IPS DF 19.7 (cell line): ENCODE results near the gene TRAF4.
"Not testable (repeated sequence)": the region's sequence is repeated elsewhere in the genome, so short reads cannot be mapped to it uniquely, and the experiment has no call there.

ENCODE experiments used
- DNase-seq: peaks from one replicate; pipeline ENCODE4 v3.0.0-alpha.2; 2013; ENCODE audit warnings: low read depth, low spot score

TRAF4 gene

DNA sequence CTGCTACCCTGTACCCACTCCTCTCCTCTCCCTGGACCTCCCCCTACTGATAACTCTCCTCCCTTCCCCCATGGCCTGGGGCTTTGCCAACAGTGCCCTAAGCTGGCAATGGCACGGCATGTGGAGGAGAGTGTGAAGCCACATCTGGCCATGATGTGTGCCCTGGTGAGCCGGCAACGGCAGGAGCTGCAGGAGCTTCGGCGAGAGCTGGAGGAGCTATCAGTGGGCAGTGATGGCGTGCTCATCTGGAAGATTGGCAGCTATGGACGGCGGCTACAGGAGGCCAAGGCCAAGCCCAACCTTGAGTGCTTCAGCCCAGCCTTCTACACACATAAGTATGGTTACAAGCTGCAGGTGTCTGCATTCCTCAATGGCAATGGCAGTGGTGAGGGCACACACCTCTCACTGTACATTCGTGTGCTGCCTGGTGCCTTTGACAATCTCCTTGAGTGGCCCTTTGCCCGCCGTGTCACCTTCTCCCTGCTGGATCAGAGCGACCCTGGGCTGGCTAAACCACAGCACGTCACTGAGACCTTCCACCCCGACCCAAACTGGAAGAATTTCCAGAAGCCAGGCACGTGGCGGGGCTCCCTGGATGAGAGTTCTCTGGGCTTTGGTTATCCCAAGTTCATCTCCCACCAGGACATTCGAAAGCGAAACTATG, 5.2 kb downstream of the TRAF4 start:
- DNase-seq: no peak

DNA sequence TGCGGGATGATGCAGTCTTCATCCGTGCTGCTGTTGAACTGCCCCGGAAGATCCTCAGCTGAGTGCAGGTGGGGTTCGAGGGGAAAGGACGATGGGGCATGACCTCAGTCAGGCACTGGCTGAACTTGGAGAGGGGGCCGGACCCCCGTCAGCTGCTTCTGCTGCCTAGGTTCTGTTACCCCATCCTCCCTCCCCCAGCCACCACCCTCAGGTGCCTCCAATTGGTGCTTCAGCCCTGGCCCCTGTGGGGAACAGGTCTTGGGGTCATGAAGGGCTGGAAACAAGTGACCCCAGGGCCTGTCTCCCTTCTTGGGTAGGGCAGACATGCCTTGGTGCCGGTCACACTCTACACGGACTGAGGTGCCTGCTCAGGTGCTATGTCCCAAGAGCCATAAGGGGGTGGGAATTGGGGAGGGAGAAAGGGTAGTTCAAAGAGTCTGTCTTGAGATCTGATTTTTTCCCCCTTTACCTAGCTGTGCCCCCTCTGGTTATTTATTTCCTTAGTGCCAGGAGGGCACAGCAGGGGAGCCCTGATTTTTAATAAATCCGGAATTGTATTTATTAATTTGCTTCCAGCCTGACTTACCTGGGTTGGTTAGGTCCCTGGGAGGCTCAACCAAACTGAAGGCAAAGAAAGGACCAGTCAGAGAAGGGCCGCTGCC, 5.8 kb downstream of the TRAF4 start:
- no peak for DNase-seq

DNA sequence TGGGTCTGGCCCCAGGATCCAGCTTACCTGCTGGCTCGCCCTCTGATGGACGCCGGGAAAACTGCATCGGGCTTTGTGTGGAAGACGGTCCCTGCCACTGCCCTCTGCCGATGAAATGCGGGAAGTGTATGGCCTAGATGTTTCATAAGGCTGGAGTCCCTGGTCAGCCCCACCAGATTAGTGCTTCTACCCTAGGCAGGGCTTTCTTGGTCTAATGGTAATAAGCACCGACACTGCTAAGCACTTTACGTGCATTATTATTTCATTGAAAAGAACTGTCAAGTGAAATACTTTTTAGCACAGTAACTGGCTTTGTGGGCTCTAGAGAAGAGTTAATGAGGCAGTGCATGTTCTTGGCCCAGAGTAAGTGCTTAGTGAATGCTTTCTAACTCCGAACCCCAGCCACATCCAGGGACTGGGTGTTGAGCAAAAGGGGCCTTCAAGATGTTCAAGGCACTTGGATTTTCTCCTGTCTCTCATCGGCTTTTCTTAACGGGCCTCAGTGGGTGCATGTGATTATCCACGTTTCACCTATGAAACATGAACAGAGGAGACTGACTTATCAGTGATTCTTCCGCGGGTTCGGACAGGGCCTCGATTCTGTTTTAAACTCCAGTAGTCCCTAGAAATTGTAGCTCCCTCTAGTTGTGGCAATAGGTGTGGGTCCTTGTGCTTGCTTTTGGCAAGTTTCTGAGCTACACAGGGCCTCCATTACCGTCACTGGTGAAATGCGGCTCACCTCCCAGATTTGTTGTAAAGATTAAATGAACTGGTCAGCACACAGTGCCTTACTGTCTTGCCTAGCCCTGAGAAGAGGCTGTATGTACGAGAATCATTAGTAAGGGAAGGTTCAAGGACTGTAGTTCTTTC, 6.6 kb downstream of the TRAF4 start:
- DNase-seq: peak; percentile 50

DNA sequence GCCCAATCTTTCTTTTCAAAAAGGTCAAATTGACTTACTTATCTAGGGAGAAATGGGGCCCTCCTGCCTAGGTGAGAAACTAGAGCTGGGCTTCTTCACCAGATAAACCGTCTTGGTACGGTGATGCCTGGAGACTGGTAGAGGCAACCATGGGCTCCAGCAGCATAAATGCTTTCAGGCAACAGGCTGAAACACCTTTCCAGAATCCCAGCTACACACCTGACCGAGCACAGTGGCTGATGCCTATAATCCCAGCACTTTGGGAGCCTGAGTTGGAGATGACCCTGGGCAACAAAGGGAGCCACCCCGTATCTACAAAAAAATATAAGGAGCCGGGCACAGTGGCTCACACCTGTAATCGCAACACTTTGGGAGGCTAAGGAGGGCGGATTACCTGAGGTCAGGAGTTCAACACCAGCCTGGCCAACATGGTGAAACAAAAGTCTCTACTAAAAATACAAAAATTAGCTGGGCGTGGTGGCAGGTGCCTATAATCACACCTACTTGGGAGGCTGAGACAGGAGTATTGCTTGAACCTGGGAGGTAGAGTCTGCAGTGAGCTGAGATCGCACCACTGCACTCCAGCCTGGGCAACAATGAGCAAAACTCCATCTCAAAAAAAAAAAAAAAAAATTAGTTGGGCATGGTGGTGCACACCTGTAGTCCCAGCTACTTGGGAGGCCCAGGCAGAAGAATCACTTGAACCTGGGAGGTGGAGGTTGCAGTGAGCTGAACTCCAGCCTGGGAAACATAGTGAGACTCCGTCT, 8.0 kb downstream of the TRAF4 start:
- no peak for DNase-seq

DNA sequence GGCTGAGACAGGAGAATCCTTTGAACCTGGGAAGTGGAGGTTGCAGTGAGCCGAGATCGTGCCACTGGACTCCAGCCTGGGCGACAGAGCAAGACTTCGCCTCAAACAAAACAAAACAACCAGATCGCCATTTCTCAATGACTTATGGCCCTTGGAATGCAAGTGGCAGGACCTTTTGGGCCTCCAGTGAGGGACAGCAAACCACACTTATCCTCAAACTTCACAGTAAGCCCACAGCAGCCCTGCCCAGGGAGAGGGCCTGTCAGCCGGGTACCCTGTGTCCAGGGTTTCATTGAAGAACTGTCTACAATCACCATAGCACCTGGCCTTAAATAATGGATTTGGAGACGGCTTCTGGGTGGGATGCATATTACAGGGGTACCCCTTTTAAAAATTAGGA, 11.7 kb downstream of the TRAF4 start:
- no peak for DNase-seq

DNA sequence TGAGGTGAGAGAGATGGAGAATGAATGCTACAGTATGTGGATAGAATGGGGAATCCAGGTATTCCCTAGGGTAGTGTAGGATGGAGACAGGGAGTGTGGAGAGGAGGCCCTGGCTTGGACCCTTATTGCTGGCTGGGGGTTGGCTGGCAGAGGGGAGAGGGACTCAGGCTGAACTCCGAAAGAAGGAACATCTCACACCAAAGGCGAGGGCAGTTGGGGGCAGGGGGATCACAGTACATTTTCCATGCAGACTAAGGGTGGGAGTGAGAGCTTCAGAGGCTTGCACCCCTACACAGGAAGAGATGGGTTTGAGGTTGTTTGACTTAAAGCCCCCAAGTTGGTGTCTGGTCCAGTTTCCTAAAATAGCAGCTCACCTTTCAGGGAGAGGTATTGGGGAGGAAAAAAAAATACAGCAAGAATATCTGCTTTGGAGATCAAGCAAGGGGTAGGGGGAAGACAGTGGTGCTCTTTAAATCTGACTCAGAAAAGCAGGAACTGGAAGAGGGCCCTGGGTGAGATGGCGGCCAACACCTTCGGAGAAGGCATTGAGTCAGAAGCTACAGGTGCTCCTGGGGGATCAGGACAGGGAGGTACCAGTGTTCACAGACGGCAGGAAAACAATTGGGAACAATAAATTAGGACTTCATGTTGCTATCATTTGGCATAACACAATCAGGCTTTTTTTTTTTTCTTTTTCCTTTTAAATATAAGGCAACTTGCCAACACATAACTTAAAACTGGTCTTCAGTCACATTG, 12.4 kb downstream of the TRAF4 start:
- DNase-seq: no peak

DNA sequence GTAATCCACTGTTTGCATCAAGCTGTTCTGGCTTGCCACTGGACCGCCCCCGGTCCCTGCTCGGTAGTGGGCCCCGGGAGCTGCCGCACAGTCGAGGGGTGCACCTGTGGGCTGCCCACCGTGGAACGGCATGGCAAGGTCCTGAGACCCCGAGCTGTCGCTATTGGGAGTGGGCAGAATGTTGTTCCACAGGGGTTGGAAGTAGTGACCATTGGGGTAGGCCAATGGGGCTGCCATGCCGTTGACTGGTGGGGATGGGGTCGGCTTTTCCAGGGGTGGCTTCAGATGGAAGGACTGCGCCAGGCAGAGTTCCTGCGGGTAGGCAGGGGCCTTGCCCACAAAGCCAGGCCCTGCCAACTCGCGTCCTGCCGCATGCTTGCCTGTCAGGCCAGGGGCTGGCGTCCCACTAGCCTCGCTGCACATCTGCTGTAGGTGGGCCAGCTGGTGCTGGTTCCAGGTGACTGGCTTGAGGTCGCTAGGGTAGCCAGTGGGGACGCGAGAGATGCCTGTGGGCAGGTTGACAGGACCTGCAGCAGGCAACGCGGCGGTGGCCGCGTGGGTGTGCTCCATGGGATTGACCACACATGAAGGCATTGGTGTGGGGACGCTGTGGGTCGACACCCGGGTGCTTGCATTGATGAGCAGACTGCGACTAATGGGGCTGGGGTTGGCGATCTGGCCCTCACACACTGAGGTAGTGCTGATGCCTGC, 14.8 kb downstream of the TRAF4 start:
- DNase-seq: no peak

DNA sequence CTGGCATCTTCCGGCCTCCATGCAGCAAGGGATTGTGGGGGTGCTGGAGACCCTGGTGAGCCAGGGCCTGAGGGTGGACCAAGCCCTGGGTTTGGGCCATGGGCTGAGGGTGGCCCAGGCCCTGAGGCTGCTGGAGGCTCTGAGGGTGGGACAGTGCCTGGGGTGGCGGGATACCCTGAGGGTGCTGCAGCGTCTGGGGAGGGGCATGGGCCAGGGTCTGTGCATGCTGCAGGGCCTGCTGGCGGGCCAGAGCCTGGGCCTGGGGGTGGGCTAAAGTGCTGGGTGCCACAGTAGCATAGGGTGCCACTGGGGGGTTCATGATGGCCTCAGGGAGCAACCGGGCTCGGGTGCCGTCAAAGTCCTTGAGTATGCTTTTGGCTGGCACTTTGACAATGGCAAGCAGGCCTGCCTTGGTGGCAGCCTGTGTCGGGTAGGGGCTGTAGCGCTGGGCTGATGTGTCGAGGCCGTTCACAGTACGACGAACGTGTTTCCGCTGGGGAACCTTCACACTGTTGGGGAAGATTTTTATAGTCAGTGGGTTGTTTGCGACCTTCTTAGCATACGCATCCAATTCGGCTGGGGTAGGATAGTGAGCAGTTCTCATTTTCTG, 15.6 kb downstream of the TRAF4 start:
- DNase-seq: no peak

DNA sequence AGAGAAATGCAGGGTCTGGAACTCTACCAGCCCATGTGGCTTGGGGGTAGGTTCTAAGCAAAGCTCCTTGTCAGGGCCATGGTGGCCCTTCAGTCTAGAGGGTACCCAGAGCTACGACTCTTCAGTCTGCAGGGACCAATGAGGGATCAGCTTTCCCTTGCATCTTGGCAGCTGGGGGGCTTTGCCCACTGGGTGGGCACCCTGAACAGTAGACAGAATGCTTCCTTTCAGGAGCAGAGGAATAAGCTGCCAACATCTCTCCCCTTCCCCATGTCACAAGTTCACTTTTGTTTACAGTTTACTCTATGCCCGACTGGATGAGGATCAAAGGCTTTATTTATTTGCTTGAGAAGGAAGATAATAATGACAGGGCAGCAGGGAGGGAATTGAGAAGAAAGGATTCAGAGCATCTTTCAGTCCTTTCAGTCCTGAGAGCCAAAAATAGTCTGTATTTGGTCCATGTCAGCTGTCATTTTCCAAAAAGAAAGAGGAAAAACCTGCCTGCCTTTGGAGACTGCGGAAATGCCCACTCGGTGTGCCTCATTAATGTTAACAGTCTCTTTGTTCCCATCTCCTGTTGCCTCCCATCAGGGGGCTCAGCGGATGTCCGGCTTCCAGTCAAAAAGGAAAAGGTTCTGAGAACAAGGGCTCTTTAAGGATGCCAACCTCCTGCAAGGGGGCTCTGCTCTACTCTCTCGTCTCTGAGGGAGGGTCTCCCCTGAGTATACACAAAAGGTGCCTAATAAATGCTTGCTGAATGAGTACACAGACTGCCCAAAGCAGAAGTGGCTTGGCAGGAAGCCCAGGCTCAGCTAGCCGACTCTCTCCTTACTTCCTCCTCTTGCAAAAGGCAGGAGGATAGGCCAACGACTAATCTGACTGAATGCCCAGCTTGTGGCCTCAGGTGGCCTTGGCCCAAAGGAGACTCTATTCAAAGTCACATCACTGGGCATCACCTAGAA, 17.1 kb downstream of the TRAF4 start:
- DNase-seq: peak; percentile 91

DNA sequence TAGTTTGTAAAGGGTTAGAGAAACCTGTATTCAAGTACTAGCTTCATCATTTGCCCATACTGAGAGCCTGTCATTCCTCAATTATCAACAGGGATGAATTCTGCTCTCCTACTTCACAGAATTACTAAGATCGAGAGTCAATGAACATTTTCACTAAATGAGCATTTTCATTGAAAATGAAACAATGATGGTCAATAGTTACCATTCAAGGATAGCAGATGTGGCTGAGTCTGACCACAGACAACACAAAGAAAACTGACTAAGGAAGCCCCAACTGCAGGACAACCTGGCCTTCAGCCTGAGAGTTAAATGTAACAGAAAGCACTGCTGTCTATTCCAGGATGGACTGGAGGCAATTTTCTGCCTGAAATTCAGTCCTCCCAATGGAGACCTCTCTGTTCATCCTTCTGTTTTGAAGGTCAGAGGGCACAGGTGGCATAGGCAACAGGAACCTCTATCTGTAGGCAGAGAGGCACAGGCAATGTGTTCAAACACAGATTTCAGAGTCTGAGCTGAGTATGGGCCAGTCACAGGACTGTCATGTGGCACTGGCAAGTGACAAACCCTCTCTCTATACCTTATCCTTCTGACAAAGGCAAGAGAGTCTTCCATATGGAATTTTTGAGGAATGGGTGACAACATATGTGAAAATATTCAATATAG, 19.5 kb downstream of the TRAF4 start:
- DNase-seq: no peak

DNA sequence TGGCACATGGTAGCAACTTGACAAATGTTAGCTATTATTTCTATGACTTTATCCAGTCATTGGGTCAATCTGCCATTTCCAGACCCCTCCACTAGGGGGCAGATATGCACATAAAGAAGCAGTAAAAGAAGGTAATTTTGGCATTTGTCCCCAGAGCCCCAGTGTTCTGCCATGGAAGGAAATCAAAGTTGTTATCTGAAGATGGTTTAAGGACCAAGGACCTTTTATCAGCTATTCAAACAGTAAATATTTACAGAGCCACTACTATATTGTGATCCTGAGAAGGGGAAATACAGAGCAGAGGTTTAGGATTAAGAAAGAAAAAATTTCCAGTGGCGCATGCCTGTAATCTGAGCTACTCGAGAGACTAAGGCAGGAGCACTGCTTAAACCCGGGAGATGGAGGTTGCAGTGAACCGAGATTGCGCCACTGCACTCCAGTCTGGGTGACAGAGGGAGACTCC, 20.0 kb downstream of the TRAF4 start:
- DNase-seq: no peak

DNA sequence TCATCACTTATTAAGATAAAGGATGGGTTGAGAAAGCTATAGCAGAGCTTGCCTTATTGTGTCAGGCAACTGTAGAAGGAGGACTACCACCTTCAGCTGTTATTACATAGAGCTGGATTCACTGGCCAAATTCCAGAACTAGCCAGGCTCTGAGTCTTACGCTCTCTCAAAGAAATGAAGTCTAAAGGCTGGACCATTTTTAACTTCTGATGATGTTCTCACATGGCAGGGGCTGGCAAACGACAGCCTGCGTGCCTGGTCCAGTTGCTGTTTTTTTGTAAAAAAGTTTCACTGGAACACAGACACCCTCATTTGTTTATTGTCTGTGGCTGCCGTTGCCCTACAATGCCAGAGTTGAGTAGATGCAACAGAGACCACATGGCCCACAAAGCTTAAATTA, 21.2 kb downstream of the TRAF4 start:
- DNase-seq: no peak

DNA sequence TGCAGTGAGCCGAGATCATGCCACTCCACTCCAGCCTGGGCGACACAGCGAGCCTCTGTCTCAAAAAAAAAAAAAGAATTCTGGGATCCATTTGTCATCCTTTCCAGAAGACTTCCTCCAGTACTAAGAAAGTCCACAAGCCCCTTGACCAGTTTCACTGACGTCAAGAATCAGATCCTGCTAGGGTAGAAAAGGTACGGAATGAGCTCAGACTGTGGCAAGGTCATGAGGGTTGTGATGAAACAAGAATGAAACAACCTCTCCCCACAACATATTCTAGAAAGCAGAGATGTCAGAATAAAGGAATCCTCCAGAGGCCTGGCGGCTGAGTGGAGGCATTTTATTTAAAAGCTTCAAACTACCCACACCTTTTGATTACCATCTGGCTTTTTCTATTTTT, 29.9 kb downstream of the TRAF4 start:
- no peak for DNase-seq

DNA sequence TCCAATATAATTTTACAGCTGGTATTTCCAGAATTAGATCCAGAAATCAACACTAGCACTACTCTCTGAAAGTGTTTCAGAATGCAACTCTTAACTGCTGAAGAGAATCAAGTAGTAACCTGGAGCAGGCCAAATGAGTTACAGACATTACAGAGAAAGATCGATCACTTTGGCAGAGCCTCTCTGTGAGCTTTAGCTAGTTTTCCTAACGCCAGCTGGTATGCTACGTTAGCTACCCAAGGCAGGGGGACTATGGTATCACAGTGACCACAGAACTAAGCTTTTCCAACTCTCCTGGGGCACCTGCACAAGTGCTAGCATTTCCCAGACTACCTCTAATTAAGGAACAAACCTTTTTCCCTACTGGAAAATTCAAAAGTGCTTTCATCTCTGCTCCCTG, 30.4 kb downstream of the TRAF4 start:
- no peak for DNase-seq

DNA sequence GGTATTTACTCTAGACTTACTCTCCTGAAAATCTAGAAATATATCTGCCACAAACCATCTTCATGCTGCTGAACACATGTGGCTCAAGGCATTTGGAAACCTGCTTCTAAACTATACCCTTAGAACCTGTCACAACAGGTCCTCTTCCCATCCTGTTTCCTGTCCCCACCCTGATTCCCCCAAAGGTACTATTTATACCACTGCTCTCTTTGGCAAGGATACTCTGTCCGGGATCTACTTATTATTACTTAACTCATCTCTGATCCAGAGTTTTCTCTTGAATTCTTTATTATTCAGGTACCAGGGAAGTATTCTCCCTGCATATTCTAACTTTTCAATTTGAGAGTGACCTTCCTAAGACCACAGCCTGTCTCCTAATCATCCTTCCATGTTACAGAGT, 33.4 kb downstream of the TRAF4 start:
- no peak for DNase-seq

DNA sequence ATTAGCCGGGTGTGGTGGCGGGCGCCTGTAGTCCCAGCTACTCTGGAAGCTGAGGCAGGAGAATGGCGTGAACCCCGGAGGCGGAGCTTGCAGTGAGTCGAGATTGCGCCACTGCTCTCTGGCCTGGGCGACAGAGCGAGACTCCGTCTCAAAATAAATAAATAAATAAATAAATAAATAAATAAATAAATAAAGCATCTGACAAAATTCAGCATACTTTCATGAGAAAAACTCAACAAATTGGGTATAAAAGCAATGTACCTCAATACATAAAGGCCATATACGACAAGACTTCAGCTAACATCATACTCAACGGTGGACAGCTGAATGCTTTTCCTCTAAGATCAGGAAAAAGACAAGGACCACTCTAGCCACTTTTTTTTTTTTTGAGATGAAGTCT, 35.8 kb downstream of the TRAF4 start:
- not testable (repeated sequence) for DNase-seq

DNA sequence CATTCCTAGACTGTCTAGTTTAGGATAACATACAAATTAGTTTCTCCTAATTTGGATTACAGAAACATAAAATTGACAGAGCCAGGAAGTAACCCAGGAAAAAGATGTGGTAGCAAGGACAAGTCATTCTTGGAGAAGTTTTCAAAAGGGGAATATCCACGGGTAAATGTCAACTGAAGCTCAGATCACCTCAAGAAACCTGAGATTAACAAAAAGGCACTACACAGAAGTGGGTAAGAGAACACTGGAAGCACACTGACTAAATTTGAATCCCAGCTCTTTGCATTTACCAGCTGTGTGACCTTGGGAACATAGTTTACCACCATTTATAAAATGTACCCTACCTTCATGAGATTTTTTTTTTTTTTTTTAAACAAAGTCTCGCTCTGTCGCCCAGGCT, 39.4 kb downstream of the TRAF4 start:
- DNase-seq: no peak

DNA sequence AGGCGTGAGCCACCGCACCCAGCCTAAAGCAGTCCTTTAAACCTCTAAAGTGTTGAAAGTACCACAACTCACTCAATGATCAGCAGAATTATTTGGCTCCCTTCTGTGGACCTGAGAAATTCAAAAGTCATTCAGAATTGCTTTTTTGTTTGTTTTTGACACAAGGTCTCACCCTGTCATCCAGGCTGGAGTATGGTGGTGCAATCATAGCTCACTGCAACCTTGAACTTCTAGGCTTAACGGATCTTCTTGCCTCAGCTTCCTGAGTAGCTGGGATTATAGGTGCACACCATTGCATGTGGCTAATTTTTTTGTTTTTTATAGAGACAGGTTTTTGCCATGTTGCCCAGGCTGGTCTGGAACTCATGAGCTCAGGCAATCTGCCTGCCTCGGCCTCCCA, 44.3 kb downstream of the TRAF4 start:
- DNase-seq: no peak
